PC-9 (cell line): ENCODE results near the gene OR6K2. TPM values are rescaled to one million over a fixed set of nuclear protein-coding genes. Genes with fewer than 3 reads are reported as not detected.

Experiments used
- BruUV-seq: library from RNA; stranded (reverse); fragments of 400-500 nt; replicated peaks from 2 replicates; lab custom pipeline; 2021; lab: Mats Ljungman, UMichigan
- CTCF ChIA-PET: fragments of 300-600 bp; sonication (Branson Sonifier 250); formaldehyde crosslinking; loops from one replicate; lab custom pipeline; 2022; ENCODE audit warnings: antibody characterized with exemption; lab: Charles Lee
- POLR2A ChIA-PET: fragments of 300-600 bp; sonication (Branson Sonifier 250); formaldehyde crosslinking; loops from one replicate; lab custom pipeline; 2022; ENCODE audit warnings: antibody characterized with exemption; ENCODE audit not compliant: unreplicated experiment; lab: Charles Lee
- DNase-seq, 2 experiments: peaks; one replicate each; pipeline versions ENCODE4 v3.0.0 to v3.0.0-alpha.2; 2015 to 2022; ENCODE audit warnings: mixed read lengths in 1 of 2
- H2AFZ ChIP-seq: fragments of 200-600 bp; sonication (generic); 2 replicates; pipeline ENCODE4 v1.8.1; 2017; ENCODE audit warnings: antibody characterized with exemption
- H3F3A ChIP-seq: fragments of 200-600 bp; sonication (generic); 2 replicates; pipeline ENCODE4 v1.8.1; 2017; ENCODE audit warnings: antibody characterized with exemption, mild to moderate bottlenecking, low read depth; ENCODE audit not compliant: insufficient read depth
- H3K27ac ChIP-seq: fragments of 200-600 bp; sonication (generic); 2 replicates; pipeline ENCODE4 v1.6.1; 2016; ENCODE audit warnings: mixed run types
- H3K27me3 ChIP-seq: fragments of 200-600 bp; sonication (generic); 2 replicates; pipeline ENCODE4 v1.6.1; 2016; ENCODE audit warnings: low read depth, mixed run types; ENCODE audit not compliant: insufficient read depth
- H3K36me3 ChIP-seq: fragments of 200-600 bp; sonication (generic); 2 replicates; pipeline ENCODE4 v1.6.1; 2016; ENCODE audit warnings: low read depth, mixed run types
- H3K4me1 ChIP-seq: fragments of 200-600 bp; sonication (generic); replicated peaks from 2 replicates; pipeline ENCODE4 v1.6.1; 2016; ENCODE audit warnings: mixed run types; ENCODE audit not compliant: insufficient read depth
- H3K4me2 ChIP-seq: fragments of 200-600 bp; sonication (generic); 2 replicates; pipeline ENCODE4 v1.6.1; 2017; ENCODE audit warnings: mixed run types
- H3K4me3 ChIP-seq: fragments of 200-600 bp; sonication (generic); 2 replicates; pipeline ENCODE4 v1.6.1; 2016; ENCODE audit warnings: mixed run types
- H3K79me2 ChIP-seq: fragments of 200-600 bp; sonication (generic); 2 replicates; pipeline ENCODE4 v1.6.1; 2017; ENCODE audit warnings: low read depth, mixed run types
- H3K9me2 ChIP-seq: fragments of 200-600 bp; sonication (generic); 2 replicates; pipeline ENCODE4 v1.8.1; 2017; ENCODE audit warnings: mild to moderate bottlenecking; ENCODE audit not compliant: insufficient read depth
- H3K9me3 ChIP-seq: fragments of 200-600 bp; sonication (generic); 2 replicates; pipeline ENCODE4 v1.8.1; 2016; ENCODE audit warnings: low read depth; ENCODE audit not compliant: insufficient read depth
- H4K20me1 ChIP-seq: fragments of 200-600 bp; sonication (generic); 2 replicates; pipeline ENCODE4 v1.8.1; 2017; ENCODE audit not compliant: insufficient read depth
- CTCF ChIP-seq: fragments of 200-600 bp; sonication (generic); conservative IDR thresholded peaks from 2 replicates; pipeline ENCODE4 v1.6.1; 2017; ENCODE audit warnings: mixed run types, antibody characterized with exemption, mild to moderate bottlenecking, moderate library complexity
- EZH2 ChIP-seq: fragments of 200-600 bp; sonication (generic); IDR thresholded peaks from 2 replicates; pipeline ENCODE4 v1.8.0; 2017; ENCODE audit warnings: antibody characterized with exemption, low read depth
- intact Hi-C: fragments of 100-400 bp; cut with micrococcal nuclease; formaldehyde crosslinking; loops from one replicate; pipeline ENCODE4 v1.10.0; 2022; ENCODE audit not compliant: unreplicated experiment
- total RNA-seq: library from RNA; stranded (reverse); gene quantifications from 2 replicates; pipeline ENCODE4 v1.2.3, GENCODE V29; 2021

Gene OR6K2
- total RNA-seq, 1 experiment from 2014 or later, result not detected

- intact Hi-C loops, result no loop called here
- Histone ChIP-seq H3K36me3 (no peaks in the 10 kb centered on the region), H2AFZ (no peak overlapping the region), H3K9me3 (no peaks in the 10 kb centered on the region), H3K4me1 (no peaks in the 10 kb centered on the region), H3K27me3 (no peaks in the 10 kb centered on the region), H3K79me2 (no peaks in the 10 kb centered on the region), H3K27ac (no peak overlapping the region), H3K9me2 (no peaks in the 10 kb centered on the region), H3F3A (no peaks in the 10 kb centered on the region), H4K20me1 (no peaks in the 10 kb centered on the region), H3K4me3 (no peak overlapping the region), H3K4me2 (no peak overlapping the region)
- ChIA-PET POLR2A (no interaction called here), CTCF (no interaction called here)
- no TSS peak for BruUV-seq
- TF ChIP-seq EZH2, result no peak
- TF ChIP-seq CTCF, result no peak
- DNase-seq, result no peak
Observed at GRCh38 chr1:158724442-158724841, 24.0 kb upstream of the OR6K2 start.

- Histone ChIP-seq H3K36me3 (no peaks in the 10 kb centered on the region), H3K4me3 (no peak within 1 kb of the TSS), H4K20me1 (no peaks in the 10 kb centered on the region), H2AFZ (no peak within 1 kb of the TSS), H3K9me2 (no peaks in the 10 kb centered on the region), H3K4me2 (no peak within 1 kb of the TSS), H3K27ac (no peak within 1 kb of the TSS), H3K4me1 (no peaks in the 10 kb centered on the region), H3F3A (no peaks in the 10 kb centered on the region), H3K27me3 (no peaks in the 10 kb centered on the region), H3K79me2 (no peaks in the 10 kb centered on the region), H3K9me3 (no peaks in the 10 kb centered on the region)
- DNase-seq, result no peak
- ChIA-PET POLR2A (no interaction called here), CTCF (no interaction called here)
- BruUV-seq, result no TSS peak
- TF ChIP-seq CTCF (no peak), EZH2 (no peak)
- intact Hi-C loops, result no loop called here
Observed at GRCh38 chr1:158720620-158721019, 20.2 kb upstream of the OR6K2 start, which contains the start of gene OR6K3. OR6K3 (minus strand) TSS chr1:158720720; CDS start chr1:158718115, 2,605 bp downstream.

- no peak for DNase-seq
- Histone ChIP-seq H3K9me3 (no peaks in the 10 kb centered on the region), H3K9me2 (no peaks in the 10 kb centered on the region), H4K20me1 (no peaks in the 10 kb centered on the region), H3K4me1 (no peaks in the 10 kb centered on the region), H3F3A (no peaks in the 10 kb centered on the region), H2AFZ (no peak overlapping the region), H3K4me3 (no peak overlapping the region), H3K36me3 (no peaks in the 10 kb centered on the region), H3K79me2 (no peaks in the 10 kb centered on the region), H3K27ac (no peak overlapping the region), H3K4me2 (no peak overlapping the region), H3K27me3 (no peaks in the 10 kb centered on the region)
- POLR2A ChIA-PET, result no interaction called here
- no TSS peak for BruUV-seq
- CTCF ChIA-PET, result no interaction called here
- TF ChIP-seq EZH2 (no peak), CTCF (no peak)
- intact Hi-C loops, result no loop called here
Observed at GRCh38 chr1:158719664-158720063, 19.2 kb upstream of the OR6K2 start.
